ENCODE data around the gene SPATS2.
"Not testable (repeated sequence)": the region's sequence is repeated elsewhere in the genome, so short reads cannot be mapped to it uniquely, and the experiment has no call there.

Gene SPATS2

GRCh38 chr12:49525942-49526341, 158.7 kb downstream of the SPATS2 start:
- no peak for DNase-seq

GRCh38 chr12:49527361-49528130, 160.3 kb downstream of the SPATS2 start:
- DNase-seq: no peak

- no peak for DNase-seq
Measured at GRCh38 chr12:49529414-49529813, 162.2 kb downstream of the SPATS2 start.

- DNase-seq: no peak
Measured at GRCh38 chr12:49531745-49532144, 164.5 kb downstream of the SPATS2 start.

GRCh38 chr12:49533331-49533730, 166.1 kb downstream of the SPATS2 start:
- DNase-seq: no peak

- not testable (repeated sequence) for DNase-seq
Measured at GRCh38 chr12:49534122-49534521, 166.9 kb downstream of the SPATS2 start.

- DNase-seq: no peak
Measured at GRCh38 chr12:49534731-49535278, 167.5 kb downstream of the SPATS2 start.

GRCh38 chr12:49535921-49536525, 168.8 kb downstream of the SPATS2 start:
- DNase-seq: no peak

GRCh38 chr12:49536526-49537071, 169.3 kb downstream of the SPATS2 start:
- DNase-seq: no peak

GRCh38 chr12:49537231-49537751, 170.0 kb downstream of the SPATS2 start:
- DNase-seq: no peak

GRCh38 chr12:49537752-49538509, 170.7 kb downstream of the SPATS2 start:
- no peak for DNase-seq

GRCh38 chr12:49538510-49539403, 171.5 kb downstream of the SPATS2 start, which contains the start of gene KCNH3:
KCNH3 (plus strand) TSS chr12:49539030; CDS start chr12:49539417, 387 bp downstream.
- DNase-seq: peak; percentile 39

- no peak for DNase-seq
Measured at GRCh38 chr12:49539406-49540228, 172.4 kb downstream of the SPATS2 start.

- peak; percentile 33 for DNase-seq
Measured at GRCh38 chr12:49540229-49541139, 173.2 kb downstream of the SPATS2 start.

- DNase-seq: no peak
Measured at GRCh38 chr12:49541140-49541861, 174.0 kb downstream of the SPATS2 start.

GRCh38 chr12:49541911-49542505, 174.7 kb downstream of the SPATS2 start:
- DNase-seq: no peak

GRCh38 chr12:49542592-49543160, 175.4 kb downstream of the SPATS2 start:
- no peak for DNase-seq
